Retina (tissue), 1 donor: ENCODE data around the gene ST8SIA6.
"Not testable (repeated sequence)": the region's sequence is repeated elsewhere in the genome, so short reads cannot be mapped to it uniquely, and the experiment has no call there.

ENCODE experiments used
- DNase-seq: peaks from one replicate; pipeline ENCODE4 v3.0.0-alpha.2; 2016

Gene ST8SIA6, protein sequence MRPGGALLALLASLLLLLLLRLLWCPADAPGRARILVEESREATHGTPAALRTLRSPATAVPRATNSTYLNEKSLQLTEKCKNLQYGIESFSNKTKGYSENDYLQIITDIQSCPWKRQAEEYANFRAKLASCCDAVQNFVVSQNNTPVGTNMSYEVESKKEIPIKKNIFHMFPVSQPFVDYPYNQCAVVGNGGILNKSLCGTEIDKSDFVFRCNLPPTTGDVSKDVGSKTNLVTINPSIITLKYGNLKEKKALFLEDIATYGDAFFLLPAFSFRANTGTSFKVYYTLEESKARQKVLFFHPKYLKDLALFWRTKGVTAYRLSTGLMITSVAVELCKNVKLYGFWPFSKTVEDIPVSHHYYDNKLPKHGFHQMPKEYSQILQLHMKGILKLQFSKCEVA

DNA sequence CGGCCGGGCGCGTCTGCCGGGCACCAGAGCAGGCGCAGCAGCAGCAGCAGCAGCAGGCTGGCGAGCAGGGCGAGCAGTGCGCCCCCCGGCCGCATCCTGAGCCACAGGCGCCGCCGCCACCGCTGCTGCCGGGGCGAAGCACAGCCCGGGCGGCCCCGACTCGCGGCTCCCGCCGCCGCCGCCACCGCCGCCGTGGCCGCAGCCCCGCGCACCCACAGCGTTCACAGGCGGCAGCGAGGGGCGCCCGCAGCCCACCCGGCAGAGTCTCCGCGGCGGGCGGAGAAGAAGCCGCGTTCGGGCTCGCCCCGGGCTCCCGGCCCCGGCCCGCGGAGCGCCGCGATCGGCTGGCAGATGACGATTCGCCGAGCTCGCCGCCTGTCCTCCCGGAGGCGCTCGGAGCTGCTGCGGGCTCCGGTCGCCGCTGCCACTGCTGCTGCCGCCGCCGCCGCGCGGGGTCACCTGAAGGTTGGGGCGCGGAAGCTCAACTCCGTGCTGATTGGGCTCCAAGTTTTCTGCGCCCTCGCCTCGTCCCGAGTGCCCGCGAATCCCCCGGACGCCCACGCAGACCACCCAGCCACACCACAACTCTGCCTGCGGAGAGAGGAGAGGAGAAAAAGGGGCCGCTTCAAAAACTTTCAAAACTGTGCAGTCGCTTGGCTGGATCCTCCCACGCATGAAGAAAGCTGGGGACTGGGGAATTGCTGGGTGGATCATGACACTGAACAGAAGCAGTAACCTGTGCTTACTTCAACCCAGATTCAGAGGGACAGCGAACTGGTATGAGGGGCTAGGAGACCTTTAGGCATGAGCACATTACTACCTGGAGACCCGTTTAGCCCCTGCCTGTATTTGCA lies at the start of gene ST8SIA6:
ST8SIA6 (minus strand) TSS at position 435 of the 854 bp plus-strand sequence; CDS start at position 95, 340 bp downstream.
- DNase-seq: peak; percentile 69

DNA sequence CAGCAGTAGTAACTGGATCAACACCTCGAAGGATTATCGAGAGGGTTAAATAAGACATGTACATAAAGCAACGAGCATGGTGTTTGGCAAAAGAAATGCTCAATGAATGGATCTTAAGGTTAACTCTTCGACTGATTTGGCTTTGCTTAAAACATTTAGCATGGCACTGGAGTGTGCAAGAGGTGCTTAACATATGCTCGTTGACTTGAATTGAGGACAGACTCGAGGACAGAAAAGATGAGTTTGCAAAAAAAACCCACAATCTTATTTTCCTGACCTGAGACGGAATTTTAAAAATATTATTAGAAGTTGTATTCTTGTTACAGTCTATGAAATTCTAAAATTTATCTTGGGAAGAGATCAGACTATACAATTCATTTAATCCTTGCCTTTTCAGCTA lies 49.4 kb upstream of the ST8SIA6 start:
- no peak for DNase-seq

DNA sequence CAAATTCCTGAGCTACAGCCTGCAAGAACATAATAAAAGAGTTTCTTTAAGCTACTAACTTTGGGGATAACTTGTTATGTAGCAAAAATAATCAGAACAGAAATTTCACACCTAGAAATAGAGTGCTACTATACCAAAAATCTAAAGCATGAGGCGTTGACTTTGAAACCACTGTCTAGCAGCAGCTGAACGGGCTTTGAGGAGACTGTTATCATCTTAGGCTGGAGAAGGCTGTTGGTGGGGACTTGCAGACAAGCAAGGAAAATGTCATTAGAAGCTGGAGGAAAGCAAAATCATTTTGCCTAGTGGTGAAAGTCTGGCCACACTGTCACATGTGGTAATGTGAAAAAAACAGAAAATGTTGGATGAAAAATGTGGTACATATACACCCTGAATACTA lies 48.4 kb upstream of the ST8SIA6 start:
- DNase-seq: no peak

DNA sequence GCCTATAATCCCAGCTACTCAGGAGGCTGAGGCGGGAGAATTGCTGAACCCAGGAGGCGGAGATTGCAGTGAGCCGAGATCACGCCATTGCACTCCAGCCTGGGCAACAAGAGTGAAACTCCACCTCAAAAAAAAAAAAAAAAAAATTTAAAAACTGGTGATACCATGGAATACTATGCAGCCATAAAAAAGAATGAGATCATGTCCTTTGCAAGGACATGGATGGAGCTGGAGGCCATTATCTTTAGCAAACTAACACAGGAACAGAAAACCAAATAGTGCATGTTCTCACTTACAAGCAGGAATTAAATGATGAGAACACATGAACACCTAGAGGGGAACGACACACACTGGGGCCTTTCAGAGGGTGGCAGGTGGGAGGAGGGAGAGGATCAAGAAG lies 44.6 kb upstream of the ST8SIA6 start:
- DNase-seq: not testable (repeated sequence)

DNA sequence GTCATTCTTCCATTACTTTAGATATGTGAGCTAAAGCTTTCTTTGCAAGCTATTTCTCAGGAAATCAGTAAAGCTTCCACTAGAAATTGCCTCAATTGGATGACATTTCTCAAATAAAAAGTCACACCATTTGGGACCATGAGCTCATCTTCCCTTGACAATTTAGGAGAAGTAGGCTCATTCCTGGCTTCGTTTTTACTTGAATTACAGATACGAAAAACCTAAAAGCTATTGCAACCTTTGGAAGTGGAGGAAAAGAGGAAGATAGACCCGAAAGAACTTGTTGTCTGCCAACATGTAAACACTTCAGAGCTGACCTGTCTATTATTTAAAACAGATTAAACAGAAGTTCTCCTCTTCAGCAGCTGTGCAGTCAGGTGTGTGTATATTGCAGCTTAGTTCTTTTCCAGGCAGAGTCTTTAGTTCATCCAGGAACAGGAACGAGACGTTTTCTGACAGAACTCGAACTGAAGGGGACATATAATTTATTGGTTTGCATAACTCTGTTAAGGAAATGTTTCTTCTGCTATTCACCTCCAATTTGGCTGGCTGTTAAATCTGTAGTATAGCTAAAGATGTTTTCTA lies 43.1 kb upstream of the ST8SIA6 start:
- no peak for DNase-seq

DNA sequence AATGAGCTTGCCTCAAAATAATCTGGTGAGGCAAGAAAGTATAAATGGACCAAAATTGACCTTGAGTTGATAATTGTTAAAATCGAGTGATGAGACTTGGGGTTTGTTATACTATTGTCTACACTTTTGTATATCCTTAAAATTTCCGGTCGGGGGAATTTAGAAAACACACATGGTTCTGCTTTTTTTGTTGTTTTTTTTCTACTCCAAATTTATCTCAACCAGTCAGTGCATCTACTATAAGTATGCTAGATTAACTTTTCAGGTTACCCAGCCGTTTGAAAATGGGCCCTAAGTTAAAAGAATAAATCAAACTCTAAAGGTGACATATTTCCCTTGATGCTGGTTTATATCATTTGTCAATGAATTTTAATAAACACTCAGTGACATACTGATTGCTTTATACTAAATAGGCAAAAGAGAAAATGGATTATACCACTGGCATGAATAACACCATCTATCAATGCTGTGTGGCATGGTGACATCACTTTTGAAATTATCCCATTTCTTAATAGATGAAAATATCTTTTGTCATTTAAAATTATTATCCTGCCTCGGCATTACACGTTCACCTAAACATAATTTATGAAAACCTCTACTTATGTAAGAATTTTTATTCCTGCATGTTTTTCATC lies 40.3 kb upstream of the ST8SIA6 start:
- no peak for DNase-seq

DNA sequence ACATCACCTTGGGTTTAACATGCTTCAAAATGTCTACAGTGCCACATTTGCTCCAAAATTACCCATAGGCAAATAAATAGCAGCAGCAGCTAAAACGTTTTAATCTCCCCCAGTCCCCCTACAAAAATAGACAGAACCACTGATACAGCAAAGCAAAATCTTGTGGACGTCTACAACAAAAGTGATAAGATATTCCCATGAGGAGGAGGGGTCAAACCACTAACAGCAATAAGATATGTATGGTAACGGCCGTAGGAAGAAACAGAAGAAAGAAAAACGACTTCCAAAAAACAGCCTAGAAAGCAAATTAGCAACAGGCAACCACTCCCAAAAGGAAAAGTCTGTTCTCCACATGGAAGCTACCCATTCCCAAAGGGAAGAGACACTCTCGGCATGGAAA lies 34.5 kb upstream of the ST8SIA6 start:
- DNase-seq: no peak

DNA sequence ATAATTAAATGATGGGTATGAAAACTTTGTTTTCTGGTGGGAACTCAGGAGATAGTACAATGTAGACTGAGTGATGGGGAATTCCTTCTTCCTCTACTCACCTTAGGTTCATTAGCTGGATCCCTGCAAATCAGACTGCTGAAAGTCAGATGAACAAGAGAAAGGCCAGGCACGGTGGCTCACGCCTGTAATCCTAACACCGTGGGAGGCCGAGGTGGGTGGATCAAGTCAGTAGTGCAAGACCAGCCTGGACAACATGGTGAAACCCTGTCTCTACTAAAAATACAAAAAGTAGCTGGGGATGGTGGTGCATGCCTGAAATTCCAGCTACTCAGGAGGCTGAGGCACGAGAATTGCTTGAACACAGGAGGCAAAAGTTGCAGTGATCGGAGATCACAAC lies 28.7 kb upstream of the ST8SIA6 start:
- DNase-seq: no peak

DNA sequence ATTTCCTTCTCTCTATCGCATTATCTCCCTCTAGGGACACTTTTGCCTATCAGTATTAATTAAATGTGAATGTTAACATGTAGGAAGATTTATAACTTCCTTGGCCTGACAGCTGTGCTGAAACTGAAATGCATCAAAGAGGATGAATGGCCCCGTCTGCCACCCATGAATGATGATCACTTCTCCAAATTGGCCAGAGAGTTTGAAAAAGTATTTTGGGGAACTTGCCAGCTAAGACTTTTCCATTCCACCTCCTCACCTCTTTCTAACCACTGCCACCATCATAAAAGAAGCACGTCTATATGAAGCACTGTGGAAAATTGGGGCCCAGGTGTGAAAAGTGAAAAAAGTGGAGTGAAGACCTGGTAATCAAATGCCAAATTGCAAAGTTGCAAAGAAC lies 25.4 kb upstream of the ST8SIA6 start:
- no peak for DNase-seq

DNA sequence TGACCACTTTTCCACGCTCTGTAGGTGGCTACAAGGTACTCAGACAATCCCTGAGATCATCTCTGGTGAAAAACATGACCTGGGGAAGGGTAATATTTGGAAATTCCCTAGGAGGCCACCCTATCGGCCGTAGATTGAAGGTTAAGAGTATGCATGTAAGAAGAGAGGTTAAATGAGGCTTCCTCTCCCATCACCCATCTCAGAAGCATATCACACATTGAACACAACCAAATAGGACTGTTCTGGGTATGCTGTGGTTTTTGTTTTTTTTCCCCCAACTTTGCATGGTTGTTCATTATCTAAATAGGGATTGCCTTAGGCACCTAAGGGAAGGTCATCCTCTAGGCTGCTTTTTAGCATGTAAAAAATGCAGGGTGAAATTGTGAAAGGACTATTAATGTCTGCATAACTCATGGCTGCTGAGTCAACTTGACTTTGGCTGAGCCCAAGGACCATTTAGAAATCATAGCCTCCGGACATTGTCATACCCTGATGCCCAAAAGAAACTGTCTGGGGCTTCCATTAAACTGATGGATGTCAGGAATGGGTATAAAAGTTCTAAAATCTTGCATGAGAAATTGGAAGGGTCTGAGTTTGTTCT lies 24.7 kb upstream of the ST8SIA6 start:
- DNase-seq: no peak

DNA sequence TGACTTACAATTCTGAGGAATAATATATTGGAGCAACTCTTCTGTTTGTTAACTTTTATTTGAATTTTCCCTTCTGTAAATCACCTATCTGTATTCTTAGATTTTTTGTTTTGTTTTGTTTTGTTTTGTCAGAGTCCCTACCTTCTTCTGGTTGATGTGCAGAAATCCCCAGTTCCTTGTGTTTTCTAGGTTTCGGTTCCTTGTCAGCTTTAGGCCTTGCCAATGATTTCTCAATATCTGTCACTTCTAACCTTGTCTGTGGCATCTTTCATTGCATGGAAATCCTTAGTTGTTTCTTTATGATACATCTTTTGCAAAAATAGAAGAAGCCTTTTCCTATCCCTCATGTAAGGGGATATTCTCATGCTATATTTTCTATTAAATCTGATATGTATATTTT lies 21.7 kb upstream of the ST8SIA6 start:
- DNase-seq: no peak

DNA sequence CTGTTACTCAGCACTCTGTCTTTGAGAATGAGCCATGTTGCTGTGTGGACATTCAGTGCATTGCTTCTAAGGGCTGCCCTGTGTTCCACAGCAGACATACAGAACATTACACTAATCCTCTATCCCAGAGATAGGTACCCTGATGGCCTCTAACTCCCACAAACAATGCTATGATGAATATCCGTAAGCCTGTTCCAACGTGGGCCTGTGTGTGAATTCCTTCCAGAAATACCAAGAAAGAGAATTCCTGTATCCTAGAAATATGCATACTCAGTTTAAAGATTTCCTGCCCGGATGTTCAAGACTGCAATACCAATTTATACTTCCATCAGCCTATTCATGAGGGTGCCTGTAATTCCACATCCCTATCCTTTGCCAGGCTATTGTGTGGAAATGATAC lies 21.3 kb upstream of the ST8SIA6 start:
- DNase-seq: no peak

DNA sequence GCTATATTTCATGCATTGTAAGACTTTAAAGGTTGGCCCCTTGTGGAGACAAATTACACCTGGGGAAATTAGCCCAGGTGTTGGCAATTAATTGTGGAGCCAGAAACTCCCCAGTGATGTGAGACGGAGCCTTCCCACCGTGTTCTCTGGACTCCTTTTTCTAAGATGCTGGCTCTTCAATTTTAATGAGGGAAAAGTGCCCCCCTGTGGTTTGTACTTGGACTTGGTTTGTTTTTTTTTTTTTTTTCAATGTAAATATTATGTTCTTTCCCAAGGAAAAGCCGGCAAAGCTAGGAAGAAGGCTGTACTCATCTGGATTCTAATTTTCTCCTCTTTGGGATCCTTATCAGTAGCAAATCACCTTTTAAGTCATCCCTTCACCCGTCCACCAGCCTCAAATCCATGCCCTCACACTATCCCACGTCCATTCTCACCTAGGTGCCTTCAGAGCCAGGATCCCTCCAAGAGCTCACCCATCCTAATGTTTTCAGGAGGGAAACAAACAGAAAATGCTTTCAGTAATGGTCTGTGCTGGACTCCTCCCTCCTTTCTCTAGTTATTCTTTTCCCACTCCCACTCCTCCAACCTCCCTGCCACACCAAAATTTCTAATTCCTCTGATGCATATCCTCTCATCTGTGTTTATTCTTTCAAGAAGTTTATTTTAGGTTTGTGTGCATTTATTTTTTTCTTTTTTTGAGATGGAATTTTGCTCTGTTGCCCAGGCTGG lies 20.4 kb upstream of the ST8SIA6 start:
- no peak for DNase-seq

DNA sequence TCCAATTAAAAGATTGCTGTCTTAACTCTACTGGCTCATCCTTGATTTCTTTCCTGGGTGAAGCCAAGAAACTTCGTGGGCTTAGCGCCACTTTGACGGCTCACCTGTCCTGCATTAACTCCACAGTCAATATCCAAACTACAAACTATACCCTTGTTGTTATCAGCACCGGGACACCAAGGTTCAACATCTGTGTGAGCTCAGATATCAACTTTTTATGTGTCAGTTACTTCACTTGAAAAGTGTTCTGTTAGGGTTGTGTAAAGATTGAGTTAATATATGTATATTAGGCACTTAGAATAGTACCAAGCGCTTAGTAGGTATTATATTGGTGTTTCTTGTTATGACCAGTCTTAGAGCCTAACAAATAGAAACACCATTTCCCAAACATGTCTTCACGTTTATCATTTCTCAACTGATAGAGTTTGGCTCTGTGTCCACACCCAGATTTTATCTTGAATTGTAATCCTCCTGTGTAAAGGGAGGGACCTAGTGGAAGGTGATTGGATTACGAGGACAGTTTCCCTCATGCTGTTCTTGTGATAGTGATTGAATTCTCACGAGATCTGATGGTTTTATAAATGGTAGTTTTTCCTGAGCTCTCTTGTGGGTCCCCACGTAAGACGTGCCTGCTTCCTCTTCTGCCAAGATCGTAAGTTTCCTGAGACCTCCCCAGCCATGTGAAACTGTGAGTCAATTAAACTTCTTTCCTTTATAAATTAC lies 19.0 kb upstream of the ST8SIA6 start:
- no peak for DNase-seq

DNA sequence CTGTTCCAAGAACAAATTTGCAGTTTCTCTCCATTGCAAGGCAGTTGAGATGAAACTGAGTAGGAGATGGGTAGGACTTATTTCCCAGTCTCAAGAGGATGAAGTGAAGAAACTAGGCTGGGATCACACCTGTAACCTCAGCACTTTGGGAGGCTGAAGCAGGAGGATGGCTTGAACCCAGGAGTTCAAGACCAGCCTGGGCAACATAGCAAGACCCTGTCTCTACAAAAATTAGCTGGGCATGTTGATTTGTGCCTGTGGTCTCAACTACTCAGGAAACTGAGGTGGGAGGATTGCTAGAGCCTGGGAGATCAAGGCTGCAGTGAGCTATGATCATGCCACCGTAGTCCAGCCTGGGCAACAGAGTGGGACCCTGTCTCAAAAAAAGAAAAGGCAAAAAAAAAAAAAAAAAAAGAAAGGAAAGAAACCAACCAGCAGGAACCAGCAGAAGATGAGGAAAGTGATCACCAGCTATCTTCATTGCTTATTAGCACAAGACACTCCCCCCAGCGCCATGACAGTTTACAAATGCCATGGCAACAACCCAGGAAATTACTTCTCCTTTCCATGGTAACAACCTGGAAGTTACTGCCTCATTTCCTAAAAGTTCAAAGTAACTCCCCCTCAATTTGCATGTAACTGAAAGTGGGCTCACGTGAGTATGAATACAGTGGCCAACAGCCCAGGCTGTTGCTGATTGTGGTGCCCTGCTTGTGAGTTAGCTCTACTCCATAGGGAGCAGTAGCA lies 18.3 kb upstream of the ST8SIA6 start:
- DNase-seq: no peak

DNA sequence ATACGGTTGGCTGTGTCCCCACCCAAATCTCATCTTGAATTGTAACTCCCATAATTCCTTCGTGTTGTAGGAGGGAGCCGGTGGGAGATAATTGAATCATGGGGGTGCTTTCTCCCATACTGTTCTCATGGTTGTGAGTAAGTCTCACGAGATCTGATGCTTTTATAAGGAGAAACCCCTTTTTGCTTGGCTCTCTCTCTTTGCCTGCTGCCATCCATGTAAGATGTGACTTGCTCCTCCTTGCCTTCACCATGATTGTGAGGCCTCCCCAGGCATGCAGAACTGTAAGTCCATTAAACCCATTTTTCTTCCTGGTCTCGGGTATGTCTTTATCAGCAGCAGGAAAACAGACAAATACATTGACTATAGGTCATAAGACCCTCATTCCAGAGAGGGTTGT lies 15.9 kb upstream of the ST8SIA6 start:
- no peak for DNase-seq

DNA sequence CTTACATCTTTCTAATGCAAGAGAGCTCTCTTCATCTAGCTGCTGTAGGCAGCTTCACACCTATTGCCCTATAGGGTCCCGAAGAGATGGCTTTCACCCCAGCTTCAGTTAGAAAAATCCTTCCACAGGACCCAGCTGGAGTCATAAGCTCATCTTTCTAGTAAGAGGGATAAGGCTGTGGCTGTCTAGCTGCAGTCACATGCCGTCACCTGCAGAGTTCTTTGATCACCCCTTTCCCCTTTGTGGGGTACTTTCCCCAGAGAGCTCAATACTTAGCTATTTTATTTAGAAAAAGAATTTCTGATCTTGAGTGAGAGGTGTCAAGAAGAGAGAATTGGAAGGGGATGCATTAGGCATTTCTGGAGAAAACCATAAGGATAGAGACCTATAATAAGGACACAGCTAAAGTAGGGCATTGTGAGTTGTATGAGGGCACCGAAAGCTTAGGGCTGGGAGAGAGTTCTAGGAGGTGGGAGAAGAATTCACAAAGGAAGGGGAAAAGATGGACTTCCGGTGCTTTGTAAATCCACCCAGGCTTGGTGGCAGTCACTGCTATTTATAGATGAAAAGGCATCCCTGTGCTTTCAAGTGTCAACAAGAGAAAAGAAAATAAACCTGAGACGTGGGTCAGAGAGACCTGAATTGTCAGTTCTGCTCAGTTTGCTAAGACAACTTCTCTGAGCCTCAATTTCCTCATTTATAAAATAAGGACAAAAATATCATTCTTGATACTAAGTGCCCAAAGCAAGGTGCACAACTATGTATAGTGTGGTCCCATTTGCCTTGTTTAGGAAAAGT lies 11.1 kb upstream of the ST8SIA6 start:
- no peak for DNase-seq

DNA sequence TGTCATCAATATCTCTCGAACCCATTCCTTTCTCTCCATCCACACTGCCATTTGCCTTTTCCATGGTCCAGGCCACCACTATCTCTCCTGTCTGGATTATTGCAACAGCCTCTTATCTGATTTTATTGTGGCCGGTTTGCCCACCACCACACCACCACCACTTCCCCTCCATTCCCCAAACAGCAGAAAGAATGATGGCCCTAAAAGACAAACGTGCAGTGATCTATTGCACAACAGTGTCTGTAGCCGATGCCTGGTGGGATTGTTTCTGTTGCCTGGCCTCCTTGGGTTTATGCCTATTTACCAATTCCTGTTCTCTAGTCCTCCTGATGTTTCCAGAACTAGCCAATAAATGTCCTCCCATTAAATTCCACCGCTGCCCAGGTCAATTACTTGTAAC lies 10.2 kb upstream of the ST8SIA6 start:
- no peak for DNase-seq

DNA sequence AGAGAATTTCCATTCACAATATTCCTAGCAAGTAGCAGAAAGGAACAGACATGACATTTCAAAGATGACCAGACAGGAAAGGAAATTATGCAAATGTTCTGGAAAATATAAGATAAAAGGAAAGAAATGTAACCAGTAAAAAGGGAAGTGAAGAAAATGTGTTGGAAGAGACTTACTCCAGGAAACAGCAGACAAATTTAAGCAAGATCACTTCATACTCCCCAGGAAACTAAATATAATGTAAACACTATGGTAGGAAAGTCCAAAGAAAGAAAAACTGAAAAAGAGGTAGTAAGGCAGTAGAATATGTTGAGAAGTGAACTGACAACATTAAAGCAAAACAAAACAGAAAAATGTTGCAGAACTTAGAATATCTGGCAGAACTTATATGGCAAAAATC lies 6.4 kb upstream of the ST8SIA6 start:
- no peak for DNase-seq

DNA sequence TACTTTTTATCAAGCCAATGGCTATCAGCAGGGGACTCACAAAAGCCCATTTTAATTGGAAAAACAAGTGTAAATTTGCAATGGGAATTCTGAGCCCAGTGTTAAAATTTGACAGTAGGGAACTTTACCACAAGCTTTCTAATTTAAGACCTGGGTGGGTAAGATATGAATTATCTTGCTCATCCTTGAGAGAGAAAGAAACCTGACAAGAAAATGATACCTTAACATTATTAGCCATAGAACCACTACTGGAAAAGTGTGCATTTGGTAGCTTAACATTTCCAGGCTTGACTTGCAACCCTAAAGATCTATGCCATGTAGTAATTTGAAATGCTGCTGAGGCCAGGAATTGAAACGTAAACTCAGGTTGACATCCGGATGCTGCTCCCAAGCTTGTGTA lies 2.7 kb upstream of the ST8SIA6 start:
- no peak for DNase-seq
